IMR-90 (cell line): ENCODE measurements around the gene ZNF575. TPM values are rescaled to one million over a fixed set of nuclear protein-coding genes. Genes with fewer than 3 reads are reported as not detected.

Experiments used
- ATAC-seq: fragments of 200-7000 bp; cut with Tn5 transposase; 2 replicates; pipeline ENCODE4 v1.9.1; 2020; ENCODE audit warnings: low read depth, mild to moderate bottlenecking, moderate library complexity
- BruUV-seq: library from RNA; stranded (reverse); fragments of 400-500 nt; replicated peaks from 2 replicates; lab custom pipeline; 2021; lab: Mats Ljungman, UMichigan
- CTCF ChIA-PET: fragments of 300-600 bp; formaldehyde crosslinking; extraction: SDS; loops from one replicate; lab custom pipeline; 2021; ENCODE audit warnings: antibody characterized with exemption; lab: Yijun Ruan, JAX
- POLR2A ChIA-PET: fragments of 300-600 bp; sonication (Branson Sonifier 250); formaldehyde crosslinking; loops from one replicate; lab custom pipeline; 2022; ENCODE audit warnings: antibody characterized with exemption; ENCODE audit not compliant: unreplicated experiment; lab: Charles Lee
- DNase-seq: peaks from one replicate; pipeline ENCODE4 v3.0.0; 2013
- H2AFZ ChIP-seq: replicated peaks from 2 replicates; pipeline ENCODE3; 2013; ENCODE audit warnings: low read length, mild to moderate bottlenecking; ENCODE audit not compliant: poor library complexity
- H2AK5ac ChIP-seq: 2 replicates; pipeline ENCODE4 v1.6.1; 2013; ENCODE audit warnings: low read depth, low read length, inconsistent platforms
- H2AK9ac ChIP-seq: replicated peaks from 2 replicates; pipeline ENCODE3; 2013; ENCODE audit warnings: mild to moderate bottlenecking, low read depth, low read length, moderate library complexity; ENCODE audit not compliant: poor library complexity
- H2BK120ac ChIP-seq: 2 replicates; pipeline ENCODE4 v1.6.1; 2013; ENCODE audit warnings: low read depth, low read length, inconsistent platforms
- H2BK15ac ChIP-seq: 3 replicates; pipeline ENCODE4 v1.6.1; 2013; ENCODE audit warnings: low read depth, low read length, inconsistent platforms
- H2BK20ac ChIP-seq: 2 replicates; pipeline ENCODE4 v1.6.1; 2013; ENCODE audit warnings: low read depth, mild to moderate bottlenecking, inconsistent platforms, low read length, moderate library complexity
- H2BK5ac ChIP-seq: 2 replicates; pipeline ENCODE4 v1.6.1; 2013; ENCODE audit warnings: mild to moderate bottlenecking, low read depth, low read length, inconsistent platforms; ENCODE audit not compliant: poor library complexity, severe bottlenecking
- H3K14ac ChIP-seq: replicated peaks from 2 replicates; pipeline ENCODE4 v1.6.1; 2013; ENCODE audit warnings: low read depth, low read length, inconsistent platforms
- H3K18ac ChIP-seq: 2 replicates; pipeline ENCODE4 v1.6.1; 2013; ENCODE audit warnings: low read depth, low read length, control low read depth
- H3K23ac ChIP-seq: 2 replicates; pipeline ENCODE4 v1.6.1; 2013; ENCODE audit warnings: low read depth, low read length, inconsistent platforms
- H3K27ac ChIP-seq: 2 replicates; pipeline ENCODE4 v1.5.1; 2013; ENCODE audit warnings: mild to moderate bottlenecking, control low read depth, low read length; ENCODE audit not compliant: insufficient read depth
- H3K27me3 ChIP-seq: 2 replicates; pipeline ENCODE4 v1.6.1; 2013; ENCODE audit warnings: low read length; ENCODE audit not compliant: control insufficient read depth, insufficient read depth
- H3K36me3 ChIP-seq: 2 replicates; pipeline ENCODE4 v1.6.1; 2013; ENCODE audit warnings: low read length, mixed read lengths; ENCODE audit not compliant: control insufficient read depth, insufficient read depth
- H3K4ac ChIP-seq: 2 replicates; pipeline ENCODE4 v1.6.1; 2013; ENCODE audit warnings: low read depth, low read length, inconsistent platforms
- H3K4me1 ChIP-seq: 2 replicates; pipeline ENCODE4 v1.6.1; 2013; ENCODE audit warnings: low read length, mixed read lengths; ENCODE audit not compliant: control insufficient read depth, insufficient read depth
- H3K4me2 ChIP-seq: 2 replicates; pipeline ENCODE4 v1.6.1; 2013; ENCODE audit warnings: low read depth, mild to moderate bottlenecking, control low read depth, low read length, moderate library complexity
- H3K4me3 ChIP-seq: 2 replicates; pipeline ENCODE4 v1.5.1; 2013; ENCODE audit warnings: low read depth, mild to moderate bottlenecking, control low read depth, low read length, moderate library complexity; ENCODE audit not compliant: insufficient read depth
- H3K56ac ChIP-seq: 2 replicates; pipeline ENCODE4 v1.6.1; 2013; ENCODE audit warnings: low read length, inconsistent platforms; ENCODE audit not compliant: insufficient read depth; ENCODE audit errors: extremely low read depth
- H3K79me1 ChIP-seq, 2 experiments: 2 replicates each; pipeline ENCODE4 v1.6.1; 2013; ENCODE audit warnings: low read length in 2 of 2, inconsistent platforms in 1 of 2, low read depth in 1 of 2
- H3K9ac ChIP-seq: 2 replicates; pipeline ENCODE4 v1.6.1; 2013; ENCODE audit warnings: low read depth, low read length, control low read depth
- H3K9me1 ChIP-seq: 2 replicates; pipeline ENCODE4 v1.6.1; 2013; ENCODE audit warnings: low read length, inconsistent platforms; ENCODE audit not compliant: insufficient read depth
- H3K9me3 ChIP-seq: 2 replicates; pipeline ENCODE4 v1.6.1; 2013; ENCODE audit warnings: low read length; ENCODE audit not compliant: control insufficient read depth, insufficient read depth
- H4K20me1 ChIP-seq: 2 replicates; pipeline ENCODE4 v1.6.1; 2013; ENCODE audit warnings: low read length, inconsistent platforms; ENCODE audit not compliant: insufficient read depth
- H4K5ac ChIP-seq: 2 replicates; pipeline ENCODE4 v1.6.1; 2013; ENCODE audit warnings: mild to moderate bottlenecking, low read depth, low read length, control low read depth
- H4K8ac ChIP-seq, 2 experiments: 2 replicates each; pipeline ENCODE4 v1.6.1; 2013; ENCODE audit warnings: low read depth in 2 of 2, low read length in 2 of 2, control low read depth in 1 of 2, inconsistent platforms in 1 of 2
- H4K91ac ChIP-seq: 2 replicates; pipeline ENCODE4 v1.6.1; 2013; ENCODE audit warnings: low read depth, low read length, inconsistent platforms; ENCODE audit not compliant: insufficient read depth
- NFE2L2 ChIP-seq: fragments of 150-350 bp; IDR thresholded peaks from 2 replicates; pipeline ENCODE4 v1.6.1; 2016; ENCODE audit warnings: low read depth, mild to moderate bottlenecking, low read length
- RAD21 ChIP-seq: IDR thresholded peaks from 2 replicates; pipeline ENCODE4 v1.6.1; 2012; ENCODE audit warnings: low read length, improper control_type of control experiment
- RCOR1 ChIP-seq: IDR thresholded peaks from 2 replicates; pipeline ENCODE4 v1.6.1; 2012; ENCODE audit warnings: mild to moderate bottlenecking, low read length, improper control_type of control experiment; ENCODE audit not compliant: insufficient replicate concordance
- RFX5 ChIP-seq: IDR thresholded peaks from 2 replicates; pipeline ENCODE4 v1.8.0; 2012; ENCODE audit warnings: low read depth, mild to moderate bottlenecking, low read length, moderate library complexity
- SMC3 ChIP-seq: fragments of 150-350 bp; IDR thresholded peaks from 2 replicates; pipeline ENCODE4 v1.6.1; 2016; ENCODE audit warnings: low read depth, mild to moderate bottlenecking, antibody characterized with exemption, low read length, moderate library complexity
- WGBS, 2 experiments: methylation state at CpG; one replicate each; pipeline versions ENCODE4 v1.1.5 to v1.1.7; 2013; ENCODE audit warnings: missing lambda C conversion rate in 2 of 2; ENCODE audit not compliant: insufficient read length in 1 of 2; ENCODE audit errors: extremely low coverage in 2 of 2; 5-methylcytosine and 5-hydroxymethylcytosine counted together
- dilution Hi-C: fragments of 300-500 bp; cut with HindIII; formaldehyde crosslinking; loops from one replicate; pipeline ENCODE4 v1.14.3; 2018; ENCODE audit warnings: low sequenced_read_pairs; ENCODE audit not compliant: unreplicated experiment
- in situ Hi-C: fragments of 300-500 bp; cut with MboI; formaldehyde crosslinking; loops from 3 replicates; pipeline ENCODE4 v1.14.3; 2019; ENCODE audit warnings: low sequenced_read_pairs, inconsistent platforms, mixed read lengths
- intact Hi-C: fragments of 100-400 bp; cut with micrococcal nuclease; formaldehyde crosslinking; loops from 2 replicates; pipeline ENCODE4 v1.10.0; 2022
- polyA plus RNA-seq, 3 experiments: library from polyadenylated mRNA; depleted of rRNA; stranded (reverse); fragments of >200 nt; gene quantifications; 2 replicates each; pipeline ENCODE4 v1.2.3, GENCODE V29; 2012; ENCODE audit warnings: low replicate concordance in 1 of 3
- total RNA-seq: library from RNA; depleted of rRNA; stranded (reverse); fragments of >200 nt; gene quantifications from 2 replicates; pipeline ENCODE4 v1.2.3, GENCODE V29; 2012
- TF ChIP-seq, protein P1 (sequence below): conservative IDR thresholded peaks from 2 replicates; pipeline ENCODE4 v1.5.1; 2012; ENCODE audit warnings: mild to moderate bottlenecking, low read depth, low read length, improper control_type of control experiment

The ZNF575 gene
- total and polyA plus RNA-seq, 2 of the 4 experiments (the other 2 are of a cell fraction): 0.77 TPM; not detected in 1

DNA sequence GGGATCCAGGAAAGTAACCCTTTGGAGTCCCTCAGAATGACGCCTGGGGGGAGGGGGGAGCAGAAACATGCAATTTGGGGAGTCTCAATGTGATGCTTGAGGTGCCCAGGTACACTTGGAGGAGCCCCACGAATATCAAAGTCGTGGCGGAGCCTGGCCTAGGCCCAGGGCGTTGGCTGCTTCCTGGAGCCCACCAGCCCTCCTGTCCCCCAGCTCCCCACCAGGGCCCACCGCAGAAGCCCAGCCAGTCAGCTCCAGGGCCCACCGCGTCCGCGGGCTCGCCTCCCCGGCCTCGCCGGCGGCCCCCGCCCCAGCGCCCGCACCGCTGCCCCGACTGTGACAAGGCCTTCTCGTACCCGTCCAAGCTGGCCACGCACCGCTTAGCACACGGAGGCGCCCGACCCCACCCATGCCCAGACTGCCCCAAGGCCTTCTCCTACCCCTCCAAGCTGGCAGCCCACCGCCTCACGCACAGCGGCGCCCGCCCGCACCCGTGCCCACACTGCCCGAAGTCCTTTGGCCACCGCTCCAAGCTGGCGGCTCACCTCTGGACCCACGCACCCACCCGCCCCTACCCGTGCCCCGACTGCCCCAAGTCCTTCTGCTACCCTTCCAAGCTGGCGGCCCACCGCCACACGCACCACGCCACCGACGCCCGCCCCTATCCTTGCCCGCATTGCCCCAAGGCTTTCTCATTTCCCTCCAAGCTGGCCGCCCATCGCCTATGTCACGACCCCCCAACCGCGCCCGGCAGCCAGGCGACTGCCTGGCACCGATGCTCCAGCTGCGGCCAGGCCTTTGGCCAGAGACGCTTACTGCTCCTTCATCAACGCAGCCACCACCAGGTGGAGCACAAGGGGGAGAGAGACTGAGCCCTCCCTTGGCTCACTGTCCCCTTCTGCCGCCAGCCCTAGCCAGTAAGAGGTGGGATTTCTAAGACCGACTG is 2.1 kb downstream of the ZNF575 start:
- TF ChIP-seq RCOR1 (no peak), RFX5 (no peak), RAD21 (peak; percentile 60), SMC3 (peak; percentile 68), NFE2L2 (no peak)
- TF ChIP-seq, protein P1, sequence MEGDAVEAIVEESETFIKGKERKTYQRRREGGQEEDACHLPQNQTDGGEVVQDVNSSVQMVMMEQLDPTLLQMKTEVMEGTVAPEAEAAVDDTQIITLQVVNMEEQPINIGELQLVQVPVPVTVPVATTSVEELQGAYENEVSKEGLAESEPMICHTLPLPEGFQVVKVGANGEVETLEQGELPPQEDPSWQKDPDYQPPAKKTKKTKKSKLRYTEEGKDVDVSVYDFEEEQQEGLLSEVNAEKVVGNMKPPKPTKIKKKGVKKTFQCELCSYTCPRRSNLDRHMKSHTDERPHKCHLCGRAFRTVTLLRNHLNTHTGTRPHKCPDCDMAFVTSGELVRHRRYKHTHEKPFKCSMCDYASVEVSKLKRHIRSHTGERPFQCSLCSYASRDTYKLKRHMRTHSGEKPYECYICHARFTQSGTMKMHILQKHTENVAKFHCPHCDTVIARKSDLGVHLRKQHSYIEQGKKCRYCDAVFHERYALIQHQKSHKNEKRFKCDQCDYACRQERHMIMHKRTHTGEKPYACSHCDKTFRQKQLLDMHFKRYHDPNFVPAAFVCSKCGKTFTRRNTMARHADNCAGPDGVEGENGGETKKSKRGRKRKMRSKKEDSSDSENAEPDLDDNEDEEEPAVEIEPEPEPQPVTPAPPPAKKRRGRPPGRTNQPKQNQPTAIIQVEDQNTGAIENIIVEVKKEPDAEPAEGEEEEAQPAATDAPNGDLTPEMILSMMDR: peak; percentile 63
- H3K4me3 ChIP-seq: no peak overlapping the region
- WGBS, 2 experiments: 51% methylated on average over 36 of the region's 62 CpGs; no CpG with 5 or more reads in 1 of the 2 experiments
- H3K4me1 ChIP-seq: peaks cover 3% of the 10 kb centered on the region; the same call in 1 of the 2 replicates
- H2BK20ac ChIP-seq: no peak overlapping the region
- no peak overlapping the region for H3K14ac ChIP-seq
- no peaks in the 10 kb centered on the region for H3K27me3 ChIP-seq
- H3K36me3 ChIP-seq: peaks cover 3% of the 10 kb centered on the region; the same call in 1 of the 2 replicates
- H3K9ac ChIP-seq: no peak overlapping the region
- H3K4me2 ChIP-seq: no peak overlapping the region
- H2BK15ac ChIP-seq: peak overlapping the region; percentile 27; the same call in 1 of the 3 replicates
- peak overlapping the region; percentile 59; the same call in 1 of the 2 replicates for H3K23ac ChIP-seq
- DNase-seq (peak; percentile 61), ATAC-seq (peak; percentile 4; the same call in 1 of the 2 replicates)
- H3K4ac ChIP-seq: peak overlapping the region; percentile 43; the same call in 1 of the 2 replicates
- H2AFZ ChIP-seq: peak overlapping the region; percentile 81
- H3K9me1 ChIP-seq: peaks cover 12% of the 10 kb centered on the region; the same call in 1 of the 2 replicates
- H2AK5ac ChIP-seq: peak overlapping the region; percentile 58; the same call in 1 of the 2 replicates
- H3K9me3 ChIP-seq: no peaks in the 10 kb centered on the region
- H3K27ac ChIP-seq: no peak overlapping the region
- BruUV-seq: no TSS peak
- H4K20me1 ChIP-seq: peaks cover 5% of the 10 kb centered on the region
- in situ Hi-C loops: no loop called here
- POLR2A ChIA-PET: no interaction called here
- no peak overlapping the region for H3K18ac ChIP-seq
- CTCF ChIA-PET: interaction anchor here (0.7 to 2.3 kb wide), 4 partner anchors 11 to 240 kb away, joined by 3 to 15 read pairs (median 4); no protein-coding TSS in a partner anchor
- no peak overlapping the region for H2BK5ac ChIP-seq
- H3K56ac ChIP-seq: no peak overlapping the region
- peak overlapping the region; percentile 62 for H2AK9ac ChIP-seq
- H2BK120ac ChIP-seq: no peak overlapping the region
- H4K8ac ChIP-seq: peak overlapping the region in 1 of 2 experiments; percentile 44; a peak in 1 of 4 replicates
- no peak overlapping the region for H4K5ac ChIP-seq
- no peak overlapping the region; the same call in 1 of the 2 replicates for H4K91ac ChIP-seq
- intact Hi-C loops: loop anchor here (2.0 to 5.0 kb wide), 3 partner anchors 60 to 272 kb away; no protein-coding TSS in a partner anchor
- H3K79me1 ChIP-seq: peaks cover 0 to 6% of the 10 kb centered on the region in 2 experiments; a peak in 1 of 4 replicates
- dilution Hi-C loops: no loop called here
